HepG2 (cell line): Measurements from ENCODE around the gene KRABD2.
A peak's percentile ranks its signal among the peaks of the same experiment; 100 is the strongest.

Experiments
- ARID3A ChIP-seq: IDR thresholded peaks from 2 replicates; pipeline ENCODE4 v1.6.1; 2012; ENCODE audit warnings: low read depth, low read length, improper control_type of control experiment
- CEBPG ChIP-seq: IDR thresholded peaks from 2 replicates; pipeline ENCODE4 v1.6.1; 2016
- CTCF ChIP-seq: sonication (generic); formaldehyde crosslinking; IDR thresholded peaks from 2 replicates; pipeline ENCODE4 v1.5.0; 2020; ENCODE audit warnings: mild to moderate bottlenecking, missing genetic modification reagents, moderate library complexity
- ETV5 ChIP-seq: IDR thresholded peaks from 2 replicates; pipeline ENCODE4 v1.6.1; 2018; ENCODE audit warnings: missing biosample characterization, missing genetic modification reagents, inconsistent platforms, borderline replicate concordance
- GABPA ChIP-seq, 2 experiments: IDR thresholded peaks; 2 replicates each; pipeline ENCODE4 v1.6.1; 2011 to 2016; ENCODE audit warnings: low read depth in 2 of 2, low read length in 1 of 2, missing biosample characterization in 1 of 2, missing genetic modification characterization in 1 of 2
- GMEB1 ChIP-seq: sonication (generic); formaldehyde crosslinking; IDR thresholded peaks from 2 replicates; pipeline ENCODE4 v1.5.1; 2020; ENCODE audit warnings: missing genetic modification reagents, mild to moderate bottlenecking, borderline replicate concordance
- MXD4 ChIP-seq: IDR thresholded peaks from 2 replicates; pipeline ENCODE4 v1.6.1; 2016; ENCODE audit warnings: mild to moderate bottlenecking, missing biosample characterization, missing genetic modification reagents
- SKIL ChIP-seq: sonication (generic); formaldehyde crosslinking; IDR thresholded peaks from 2 replicates; pipeline ENCODE4 v1.8.0; 2022; ENCODE audit warnings: missing genetic modification reagents, mild to moderate bottlenecking, moderate library complexity, borderline replicate concordance
- SPEN ChIP-seq: sonication (generic); formaldehyde crosslinking; IDR thresholded peaks from 2 replicates; pipeline ENCODE4 v1.5.1; 2020; ENCODE audit warnings: low read depth, mild to moderate bottlenecking, missing genetic modification reagents
- ZBTB25 ChIP-seq: IDR thresholded peaks from 2 replicates; pipeline ENCODE4 v1.6.1; 2018; ENCODE audit warnings: missing genetic modification reagents
- ZBTB26 ChIP-seq: IDR thresholded peaks from 2 replicates; pipeline ENCODE4 v1.6.1; 2016; ENCODE audit warnings: missing compliant biosample characterization, missing genetic modification reagents, borderline replicate concordance
- ZNF574 ChIP-seq: sonication (generic); formaldehyde crosslinking; IDR thresholded peaks from 2 replicates; pipeline ENCODE4 v1.4.0; 2020; ENCODE audit warnings: missing genetic modification reagents
- ZNF605 ChIP-seq: sonication (generic); formaldehyde crosslinking; IDR thresholded peaks from 2 replicates; pipeline ENCODE4 v1.8.0; 2022; ENCODE audit warnings: mild to moderate bottlenecking, missing genetic modification reagents

The KRABD2 gene

GRCh38 chr17:8409966-8410882 lies 33.7 kb upstream of the KRABD2 start (continued):
- 0 out of 2 replicates have a peak, but pooled peaks have one; percentile 4 for TF ChIP-seq ARID3A
- TF ChIP-seq ZBTB25: peak; percentile 70; the same call in 1 of the 2 replicates
- TF ChIP-seq ETV5 (CRISPR knock-in tag): peak; percentile 58; the same call in 1 of the 2 replicates
- 0 out of 2 replicates have a peak, but pooled peaks have one; percentile 32 for TF ChIP-seq SPEN (CRISPR knock-in tag)
- no peak for TF ChIP-seq GABPA (IDR thresholded peaks at IDR 0.05; ENCODE audit: low read depth, low read length)
- TF ChIP-seq GABPA (CRISPR knock-in tag; IDR thresholded peaks at IDR 0.05; ENCODE audit: low read depth): peak; percentile 30; the same call in 1 of the 2 replicates
- TF ChIP-seq CTCF (CRISPR knock-in tag): peak; percentile 94
- TF ChIP-seq CEBPG: 0 out of 2 replicates have a peak, but pooled peaks have one; percentile 20
- TF ChIP-seq GMEB1 (CRISPR knock-in tag): no peak
- 0 out of 2 replicates have a peak, but pooled peaks have one; percentile 28 for TF ChIP-seq ZNF574 (CRISPR knock-in tag)
- TF ChIP-seq MXD4 (CRISPR knock-in tag): 0 out of 2 replicates have a peak, but pooled peaks have one; percentile 53
- TF ChIP-seq ZNF605 (CRISPR knock-in tag): peak; percentile 42; the same call in 1 of the 2 replicates
- TF ChIP-seq ZBTB26 (CRISPR knock-in tag): peak; percentile 69
- no peak for TF ChIP-seq SKIL (CRISPR knock-in tag)
